AG08396 (cell line): ENCODE measurements around the gene TSPAN9.

Source experiments
- DNase-seq: peaks from one replicate; pipeline ENCODE4 v3.0.0; 2012; ENCODE audit warnings: low spot score, mixed read lengths

The TSPAN9 gene

GRCh38 chr12:3124917-3125316, 47.7 kb downstream of the TSPAN9 start:
- no peak for DNase-seq

- DNase-seq, result no peak
Measured at GRCh38 chr12:3125674-3126073, 48.5 kb downstream of the TSPAN9 start.

GRCh38 chr12:3127832-3128231, 50.7 kb downstream of the TSPAN9 start:
- DNase-seq, result no peak

DNA sequence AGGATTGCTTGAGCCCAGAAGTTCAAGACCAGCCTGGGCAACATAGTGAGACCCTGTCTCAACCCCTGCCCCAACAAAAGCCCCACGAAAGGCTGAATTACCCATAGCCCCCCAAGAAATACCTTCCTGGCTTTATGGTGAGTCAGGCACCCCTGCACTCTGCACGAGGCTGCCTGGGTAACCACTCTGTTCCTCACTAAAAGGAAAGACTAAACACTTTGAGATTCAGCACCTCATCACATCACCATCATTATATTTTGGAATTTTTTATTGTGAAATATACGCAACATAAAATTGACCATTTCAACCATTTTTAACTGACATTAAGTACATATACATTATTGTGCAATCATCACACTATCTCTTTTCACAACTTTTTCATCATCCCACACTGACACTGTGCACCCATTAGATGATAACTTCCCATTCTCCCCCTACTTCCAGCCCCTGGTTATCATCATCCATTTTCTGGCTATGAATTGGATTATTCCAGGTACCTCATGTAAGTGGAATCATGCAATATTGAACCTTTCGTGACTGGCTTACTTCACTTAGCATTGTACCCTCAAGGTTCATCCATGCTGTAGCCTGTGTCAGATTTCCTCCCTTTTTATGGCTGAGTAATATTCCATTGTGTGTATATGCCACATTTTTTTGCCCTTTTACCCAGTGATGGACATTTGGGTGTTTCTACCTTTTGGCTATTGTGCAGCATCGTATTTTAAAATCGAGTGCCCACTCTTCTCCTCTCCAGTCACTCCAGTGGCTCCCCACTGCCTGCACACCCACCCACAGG, 51.5 kb downstream of the TSPAN9 start:
- no peak for DNase-seq

DNA sequence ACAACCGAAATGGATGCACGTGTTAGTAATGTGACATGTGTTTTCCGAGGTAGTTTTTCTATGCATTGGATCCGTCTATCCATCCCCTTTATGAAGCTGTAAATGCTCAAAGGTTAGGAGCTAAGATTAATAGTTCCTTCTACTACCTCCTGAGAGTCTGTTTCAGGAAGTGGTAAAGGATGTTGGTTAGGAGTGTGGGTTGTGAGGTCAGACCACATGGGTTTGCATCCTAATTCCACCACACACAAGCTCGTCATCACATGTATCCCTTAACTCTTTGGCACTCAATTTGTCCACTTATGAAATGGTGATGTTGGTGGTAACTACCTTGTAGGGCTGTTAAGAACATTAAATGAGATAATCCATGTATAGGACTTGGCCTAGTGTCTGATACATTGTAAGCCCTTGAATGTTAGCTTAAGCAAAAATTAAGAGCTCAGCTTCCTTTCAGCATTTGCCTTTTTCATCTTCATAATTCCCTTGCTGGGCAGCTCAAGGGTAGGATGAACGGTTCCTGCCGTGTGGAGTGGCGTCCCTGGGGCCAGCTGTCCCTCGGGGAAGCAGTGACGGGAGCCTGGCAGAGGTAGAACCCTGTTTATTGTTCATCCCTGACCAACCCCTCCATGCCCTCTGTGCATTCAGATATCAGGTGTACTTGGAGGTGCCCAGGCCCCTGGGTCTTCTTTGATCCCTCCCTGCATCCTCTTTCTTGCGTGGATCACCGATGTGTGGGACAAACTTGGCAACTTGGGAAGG, 52.3 kb downstream of the TSPAN9 start:
- DNase-seq, result no peak

GRCh38 chr12:3130057-3130830, 53.1 kb downstream of the TSPAN9 start:
- DNase-seq, result no peak

GRCh38 chr12:3131129-3131528, 54.0 kb downstream of the TSPAN9 start:
- DNase-seq, result no peak

- DNase-seq, result peak; percentile 76
Measured at GRCh38 chr12:3132636-3133404, 55.6 kb downstream of the TSPAN9 start.

GRCh38 chr12:3133405-3133783, 56.2 kb downstream of the TSPAN9 start:
- no peak for DNase-seq

GRCh38 chr12:3134126-3134525, 56.9 kb downstream of the TSPAN9 start:
- no peak for DNase-seq

DNA sequence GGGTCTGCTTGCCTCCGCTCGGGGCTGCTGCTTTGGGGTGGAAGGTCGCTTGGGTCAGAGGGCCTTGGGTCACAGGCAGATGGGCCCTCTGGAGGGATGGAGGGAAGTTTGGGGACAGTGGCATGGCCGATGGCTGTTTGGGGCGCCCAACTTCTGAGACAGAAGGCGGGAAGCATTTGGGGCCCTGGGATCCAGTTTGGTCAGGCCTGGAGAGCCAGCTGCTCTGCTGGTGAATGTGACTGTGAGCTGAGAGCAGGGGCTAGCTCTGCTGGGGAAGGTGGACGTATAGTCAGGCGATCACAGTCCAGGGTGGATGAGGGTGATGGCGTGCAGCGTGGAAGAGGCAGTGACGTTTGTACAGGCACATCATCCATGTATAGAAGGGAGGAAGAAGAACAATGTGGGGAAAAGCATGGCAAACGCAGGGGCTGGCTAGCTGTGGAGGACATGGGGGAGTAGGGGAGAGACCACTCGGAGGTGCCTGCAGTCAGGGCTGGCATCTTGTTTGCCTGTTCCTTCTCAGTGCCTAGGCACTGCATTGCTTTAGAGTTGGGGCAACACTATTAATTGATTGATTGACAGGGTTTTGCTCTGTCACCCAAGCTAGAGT, 57.5 kb downstream of the TSPAN9 start:
- DNase-seq, result no peak

DNA sequence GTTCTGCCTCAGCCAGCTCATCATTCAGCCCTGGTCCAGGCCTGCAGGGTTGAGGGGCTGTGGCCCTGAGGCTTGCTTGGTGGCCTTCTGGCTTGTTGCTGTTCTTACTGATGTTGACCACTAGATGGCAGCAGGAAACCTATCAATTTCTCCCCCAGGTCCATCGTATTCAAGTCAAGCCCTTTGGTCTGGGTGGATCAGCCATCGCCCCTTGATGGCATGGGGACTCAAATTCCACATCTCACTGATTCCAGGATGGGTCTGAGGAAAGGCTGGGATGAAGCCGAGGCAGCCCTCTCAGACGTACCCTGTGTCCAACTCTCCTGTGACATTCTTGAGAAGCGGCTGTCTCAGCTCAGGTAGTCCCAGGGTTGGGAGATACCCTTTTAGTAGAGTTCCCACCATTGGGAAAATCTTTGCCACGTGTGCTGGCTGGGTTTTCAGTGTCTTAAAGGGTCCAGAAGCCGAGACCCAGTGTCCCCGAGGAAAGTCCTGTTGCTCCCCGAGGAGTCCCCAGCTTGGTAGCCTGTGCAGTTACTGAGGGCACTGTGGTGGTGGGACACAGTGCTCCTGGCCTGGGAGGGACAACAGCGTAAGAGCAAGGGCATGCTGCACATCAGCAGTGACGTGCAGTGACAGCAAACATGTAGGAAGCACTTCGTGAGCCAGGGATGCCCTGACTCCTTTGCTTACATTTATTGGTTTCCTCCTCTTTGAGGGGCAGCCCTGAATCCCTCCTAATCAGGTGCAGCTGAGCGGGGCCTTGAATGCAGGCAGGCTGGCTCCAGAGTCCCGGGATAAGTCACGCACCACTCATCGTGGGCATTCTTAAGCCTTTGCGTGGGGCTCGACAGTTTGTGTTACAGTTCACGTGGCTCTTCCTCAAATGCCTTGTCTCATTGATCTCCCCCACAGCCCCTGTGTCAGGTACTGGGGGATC, 58.6 kb downstream of the TSPAN9 start:
- DNase-seq, result peak; percentile 82

GRCh38 chr12:3136641-3137267, 59.6 kb downstream of the TSPAN9 start:
- DNase-seq, result no peak

- peak; percentile 64 for DNase-seq
Measured at GRCh38 chr12:3137268-3137781, 60.1 kb downstream of the TSPAN9 start.

GRCh38 chr12:3137814-3138445, 60.8 kb downstream of the TSPAN9 start:
- DNase-seq, result no peak

DNA sequence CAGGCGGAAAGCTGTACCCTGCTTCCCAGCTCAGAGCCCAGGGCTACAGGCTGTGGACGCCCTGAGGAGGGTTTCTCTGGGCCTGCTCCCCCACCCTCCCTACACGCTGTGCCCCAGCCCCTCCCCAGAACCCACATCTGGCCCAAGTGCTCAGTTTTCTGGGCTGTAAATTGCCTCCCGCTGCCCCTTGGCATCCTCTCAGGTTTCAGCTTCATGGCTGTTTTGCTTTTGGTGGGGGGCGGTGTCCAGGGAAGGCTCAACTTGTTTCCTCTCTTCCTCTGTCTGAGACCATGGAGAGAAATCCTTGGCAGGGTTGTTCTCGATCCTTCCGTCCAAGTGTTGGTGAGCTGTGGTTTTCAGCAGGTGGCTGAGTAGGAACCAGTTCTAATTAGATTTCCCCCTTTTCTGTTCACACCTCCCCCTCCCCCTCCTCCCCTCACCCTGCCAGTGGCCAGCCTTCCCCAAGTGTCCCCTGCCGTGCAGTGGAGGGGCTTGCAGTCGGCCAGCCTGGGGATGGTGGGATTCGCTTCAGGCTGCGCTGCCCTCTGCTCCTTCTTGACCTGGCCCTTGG, 61.8 kb downstream of the TSPAN9 start:
- DNase-seq, result no peak

GRCh38 chr12:3139760-3140159, 62.6 kb downstream of the TSPAN9 start:
- no peak for DNase-seq

DNA sequence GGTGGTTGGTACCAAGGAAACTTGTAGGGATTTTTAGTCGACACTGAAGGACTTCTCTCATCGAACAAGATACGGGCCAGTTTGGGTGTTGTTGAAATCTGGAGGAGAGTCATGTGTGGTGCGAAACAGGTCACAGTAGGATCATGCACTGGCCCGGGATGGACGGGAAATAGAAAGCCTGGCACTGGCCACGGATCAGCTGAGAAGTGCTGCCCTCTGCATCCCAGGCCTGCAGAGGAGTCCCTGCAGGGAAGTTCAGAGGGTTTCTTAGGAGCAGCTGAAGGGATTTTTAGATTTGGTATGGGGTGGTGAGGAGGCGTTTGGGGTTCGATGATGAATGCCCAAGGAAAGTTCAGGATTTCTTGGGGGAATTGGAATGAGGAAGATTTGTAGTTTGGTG, 63.1 kb downstream of the TSPAN9 start:
- no peak for DNase-seq
